K562 (cell line): Measurements from ENCODE around the gene PITPNC1.

Experiments used
- CTCF ChIP-seq, 3 experiments: IDR thresholded peaks in 2 of 3; conservative IDR thresholded peaks in 1 of 3; 2 replicates each; pipeline ENCODE4 v1.5.1; 2011 to 2012; ENCODE audit warnings: low read length in 3 of 3, mild to moderate bottlenecking in 3 of 3, control low read depth in 2 of 3, improper control_type of control experiment in 1 of 3, inconsistent platforms in 1 of 3, low read depth in 1 of 3, mixed read lengths in 1 of 3, moderate library complexity in 1 of 3; ENCODE audit not compliant: insufficient read depth in 2 of 3
- EZH2 ChIP-seq: IDR thresholded peaks from 2 replicates; pipeline ENCODE4 v1.6.1; 2012; ENCODE audit warnings: low read depth, mild to moderate bottlenecking, inconsistent platforms, low read length, borderline replicate concordance
- HDGF ChIP-seq: fragments of 450-650 bp; IDR thresholded peaks from 2 replicates; pipeline ENCODE4 v1.6.1; 2016
- POLR2A ChIP-seq: fragments of 450-650 bp; conservative IDR thresholded peaks from 2 replicates; pipeline ENCODE4 v1.6.1; 2016
- POLR2AphosphoS5 ChIP-seq: IDR thresholded peaks from 2 replicates; pipeline ENCODE4 v1.6.1; 2011; ENCODE audit warnings: mild to moderate bottlenecking, low read depth, low read length, moderate library complexity; ENCODE audit not compliant: control insufficient read depth, insufficient read depth
- POU5F1 ChIP-seq: fragments of 150-350 bp; IDR thresholded peaks from 2 replicates; pipeline ENCODE4 v1.6.1; 2014; ENCODE audit warnings: borderline replicate concordance, low read length, low read depth, mild to moderate bottlenecking; ENCODE audit not compliant: partially characterized antibody
- PRPF4 ChIP-seq: fragments of 200-400 bp; formaldehyde crosslinking; IDR thresholded peaks from one replicate; pipeline ENCODE4 v1.6.1; 2017; ENCODE audit warnings: low read length, low read depth, mild to moderate bottlenecking; ENCODE audit not compliant: insufficient read depth, poor library complexity, severe bottlenecking
- RAD51 ChIP-seq: fragments of 450-650 bp; IDR thresholded peaks from 2 replicates; pipeline ENCODE4 v1.7.1; 2016; ENCODE audit warnings: low read depth, mild to moderate bottlenecking, borderline replicate concordance
- TCF3 ChIP-seq: sonication (generic); formaldehyde crosslinking; IDR thresholded peaks from 2 replicates; pipeline ENCODE4 v1.4.0; 2020; ENCODE audit warnings: mild to moderate bottlenecking, missing genetic modification reagents
- TSHZ1 ChIP-seq: fragments of 250-450 bp; sonication (Bioruptor Pico); IDR thresholded peaks from 2 replicates; pipeline ENCODE4 v1.4.0; 2020; ENCODE audit warnings: mild to moderate bottlenecking, moderate library complexity

- TF ChIP-seq POLR2A (0 out of 2 replicates have a peak, but pooled peaks have one; percentile 22), POLR2AphosphoS5 (no peak), CTCF (IDR thresholded peaks at IDR 0.05 in 2 of 3, conservative IDR thresholded peaks at IDR 0.05 in 1 of 3; ENCODE audit: insufficient read depth in 2 of 3, low read depth in 1 of 3, low read length in 3 of 3) (no peak), HDGF (no peak), TSHZ1 (CRISPR knock-in tag) (no peak), POU5F1 (no peak), RAD51 (no peak), EZH2 (no peak), TCF3 (CRISPR knock-in tag) (no peak), PRPF4 (no peak)
These were observed 29.3 kb upstream of the PITPNC1 start for GRCh38 chr17:67347826-67348225.
